Astrocyte (in vitro differentiated cells and primary cell): ENCODE data around the gene FILIP1L. TPM values are rescaled to one million over a fixed set of nuclear protein-coding genes. Genes with fewer than 3 reads are reported as not detected.

Experiments
- DNase-seq: peaks from one replicate; pipeline ENCODE4 v3.0.0-alpha.2; 2010; ENCODE audit warnings: low read depth
- FAIRE-seq: peaks from 2 replicates; lab custom pipeline; 2011; peaks lifted over from hg19 to GRCh38; lab: Jason Lieb, UNC
- H2AFZ ChIP-seq: 2 replicates; pipeline ENCODE4 v1.6.0; 2012; ENCODE audit warnings: low read depth, low read length, inconsistent platforms
- H3K27ac ChIP-seq: 2 replicates; pipeline ENCODE4 v1.5.1; 2011; ENCODE audit warnings: low read depth, low read length, inconsistent platforms
- H3K27me3 ChIP-seq: 2 replicates; pipeline ENCODE4 v1.6.0; 2011; ENCODE audit warnings: low read length, inconsistent platforms; ENCODE audit not compliant: insufficient read depth
- H3K36me3 ChIP-seq: 2 replicates; pipeline ENCODE4 v1.5.1; 2011; ENCODE audit warnings: low read length, inconsistent platforms; ENCODE audit not compliant: insufficient read depth
- H3K4me1 ChIP-seq: 2 replicates; pipeline ENCODE4 v1.5.1; 2011; ENCODE audit warnings: low read length, inconsistent platforms; ENCODE audit not compliant: insufficient read depth
- H3K4me2 ChIP-seq: 2 replicates; pipeline ENCODE4 v1.6.0; 2012; ENCODE audit warnings: low read length, inconsistent platforms
- H3K4me3 ChIP-seq: 2 replicates; pipeline ENCODE4 v1.5.1; 2011; ENCODE audit warnings: low read depth, mild to moderate bottlenecking, low read length, inconsistent platforms; ENCODE audit not compliant: insufficient read depth
- H3K79me2 ChIP-seq: 2 replicates; pipeline ENCODE4 v1.6.0; 2012; ENCODE audit warnings: mild to moderate bottlenecking, low read length, inconsistent platforms; ENCODE audit not compliant: insufficient read depth
- H3K9ac ChIP-seq: 2 replicates; pipeline ENCODE4 v1.6.0; 2012; ENCODE audit warnings: mild to moderate bottlenecking, low read length, inconsistent platforms
- H3K9me3 ChIP-seq: 2 replicates; pipeline ENCODE4 v1.5.1; 2012; ENCODE audit warnings: low read depth, mild to moderate bottlenecking, low read length, inconsistent platforms; ENCODE audit not compliant: insufficient read depth
- H4K20me1 ChIP-seq: 2 replicates; pipeline ENCODE4 v1.6.0; 2012; ENCODE audit warnings: low read length, inconsistent platforms; ENCODE audit not compliant: insufficient read depth
- H3K27ac Mint-ChIP-seq: one replicate; pipeline ENCODE4 v1.8.0; 2021; ENCODE audit warnings: mild to moderate bottlenecking, mixed read lengths; ENCODE audit not compliant: unreplicated experiment
- H3K27me3 Mint-ChIP-seq: one replicate; pipeline ENCODE4 v1.8.0; 2021; ENCODE audit warnings: low read depth, mixed read lengths; ENCODE audit not compliant: unreplicated experiment
- H3K36me3 Mint-ChIP-seq: one replicate; pipeline ENCODE4 v1.8.0; 2021; ENCODE audit warnings: low read depth, mixed read lengths; ENCODE audit not compliant: unreplicated experiment
- H3K4me1 Mint-ChIP-seq: one replicate; pipeline ENCODE4 v1.8.0; 2021; ENCODE audit warnings: low read depth, mixed read lengths; ENCODE audit not compliant: unreplicated experiment
- H3K4me3 Mint-ChIP-seq: one replicate; pipeline ENCODE4 v1.8.0; 2021; ENCODE audit warnings: mild to moderate bottlenecking, moderate library complexity, mixed read lengths; ENCODE audit not compliant: unreplicated experiment
- H3K9me3 Mint-ChIP-seq: one replicate; pipeline ENCODE4 v1.8.0; 2021; ENCODE audit warnings: mild to moderate bottlenecking, mixed read lengths; ENCODE audit not compliant: unreplicated experiment
- CTCF ChIP-seq: IDR thresholded peaks from 2 replicates; pipeline ENCODE4 v1.5.1; 2011; ENCODE audit warnings: low read depth, mild to moderate bottlenecking, inconsistent platforms, low read length, moderate library complexity; ENCODE audit not compliant: insufficient read depth
- EZH2 ChIP-seq: IDR thresholded peaks from 2 replicates; pipeline ENCODE4 v1.6.1; 2012; ENCODE audit warnings: mild to moderate bottlenecking, low read length, inconsistent platforms; ENCODE audit not compliant: insufficient read depth
- total RNA-seq: library from RNA; stranded (reverse); gene quantifications from 2 replicates; pipeline ENCODE4 v1.2.1, GENCODE V29; 2021

FILIP1L gene
- total RNA-seq, 1 donor from 2014 or later, result 209 TPM

GRCh38 chr3:99954914-99955644 lies 159.2 kb downstream of the FILIP1L start:
- FAIRE-seq (no peak), DNase-seq (no peak)
- Mint-ChIP-seq H3K9me3 (peaks cover 4% of the 10 kb centered on the region), H3K27ac (no peak overlapping the region), H3K4me1 (peaks cover 57% of the 10 kb centered on the region), H3K27me3 (no peaks in the 10 kb centered on the region), H3K36me3 (no peaks in the 10 kb centered on the region), H3K4me3 (no peak overlapping the region)
- no peaks in the 10 kb centered on the region for H3K79me2 ChIP-seq
- H3K4me1 ChIP-seq, result peaks cover 36% of the 10 kb centered on the region
- no peaks in the 10 kb centered on the region for H3K9me3 ChIP-seq
- H3K9ac ChIP-seq, result no peak overlapping the region
- H3K27me3 ChIP-seq, result no peaks in the 10 kb centered on the region
- TF ChIP-seq EZH2 (no peak), CTCF (no peak)
- no peak overlapping the region for H2AFZ ChIP-seq
- H3K4me2 ChIP-seq, result no peak overlapping the region
- H4K20me1 ChIP-seq, result no peaks in the 10 kb centered on the region
- no peak overlapping the region for H3K27ac ChIP-seq
- H3K4me3 ChIP-seq, result no peak overlapping the region
- no peaks in the 10 kb centered on the region for H3K36me3 ChIP-seq

- DNase-seq (peak; percentile 48), FAIRE-seq (no peak)
- Histone ChIP-seq H3K79me2 (no peaks in the 10 kb centered on the region), H3K9ac (no peak overlapping the region), H4K20me1 (no peaks in the 10 kb centered on the region), H3K27ac (no peak overlapping the region), H3K4me3 (no peak overlapping the region), H3K4me2 (peak overlapping the region; percentile 21), H3K27me3 (no peaks in the 10 kb centered on the region), H3K9me3 (no peaks in the 10 kb centered on the region), H2AFZ (no peak overlapping the region), H3K4me1 (peaks cover 36% of the 10 kb centered on the region), H3K36me3 (no peaks in the 10 kb centered on the region)
- no peak for TF ChIP-seq EZH2
- no peak for TF ChIP-seq CTCF
- no peak overlapping the region for H3K4me3 Mint-ChIP-seq
- no peaks in the 10 kb centered on the region for H3K27me3 Mint-ChIP-seq
- H3K36me3 Mint-ChIP-seq, result no peaks in the 10 kb centered on the region
- peaks cover 4% of the 10 kb centered on the region for H3K9me3 Mint-ChIP-seq
- peak overlapping the region; percentile 86 for H3K27ac Mint-ChIP-seq
- H3K4me1 Mint-ChIP-seq, result peaks cover 59% of the 10 kb centered on the region
These were observed 160.7 kb downstream of the FILIP1L start for GRCh38 chr3:99953596-99953995.

GRCh38 chr3:99952306-99952705 lies 162.0 kb downstream of the FILIP1L start:
- peaks cover 36% of the 10 kb centered on the region for H3K4me1 ChIP-seq
- peak overlapping the region; percentile 85 for H3K27ac ChIP-seq
- H3K4me2 ChIP-seq, result peak overlapping the region; percentile 55
- no peaks in the 10 kb centered on the region for H3K36me3 ChIP-seq
- H3K27ac Mint-ChIP-seq, result peak overlapping the region; percentile 78
- no peak overlapping the region for H3K4me3 ChIP-seq
- no peaks in the 10 kb centered on the region for H4K20me1 ChIP-seq
- no peak overlapping the region for H3K4me3 Mint-ChIP-seq
- peaks cover 4% of the 10 kb centered on the region for H3K9me3 Mint-ChIP-seq
- H3K27me3 ChIP-seq, result no peaks in the 10 kb centered on the region
- peaks cover 52% of the 10 kb centered on the region for H3K4me1 Mint-ChIP-seq
- no peaks in the 10 kb centered on the region for H3K27me3 Mint-ChIP-seq
- no peaks in the 10 kb centered on the region for H3K9me3 ChIP-seq
- TF ChIP-seq EZH2 (no peak), CTCF (no peak)
- peak overlapping the region; percentile 59 for H3K9ac ChIP-seq
- FAIRE-seq (peak; percentile 86), DNase-seq (peak; percentile 88)
- no peaks in the 10 kb centered on the region for H3K79me2 ChIP-seq
- H2AFZ ChIP-seq, result no peak overlapping the region
- no peaks in the 10 kb centered on the region for H3K36me3 Mint-ChIP-seq
